ENCODE results near the gene CLCN7. TPM values are rescaled to one million over a fixed set of nuclear protein-coding genes. Genes with fewer than 3 reads are reported as not detected.

Gene CLCN7
- total RNA-seq, 6 donors from 2014 or later, result 78.0 to 463 (median 147) TPM

- WGBS, 2 donors, result 93 to 97% methylated on average over 8 to 25 of the region's 30 CpGs
- no peaks in the 10 kb centered on the region for H3K9me3 ChIP-seq
- H3K27ac ChIP-seq, result no peak overlapping the region
- no peaks in the 10 kb centered on the region for H3K27me3 ChIP-seq
- no peaks in the 10 kb centered on the region for H3K4me1 ChIP-seq
- ATAC-seq (ENCODE audit: low FRiP score in 2 of 2), result no peak
- H3K4me3 ChIP-seq, result no peak overlapping the region
- peak in 1 of 2 donors; percentile 73 for DNase-seq
- no peak for TF ChIP-seq POLR2A (IDR thresholded peaks at IDR 0.05)
- TF ChIP-seq POLR2AphosphoS5 (IDR thresholded peaks at IDR 0.05), result no peak
- no peak for TF ChIP-seq EP300 (IDR thresholded peaks at IDR 0.05)
- no peak for TF ChIP-seq CTCF (IDR thresholded peaks at IDR 0.05)
- H3K36me3 ChIP-seq, result peaks cover 13 to 84% (median 70%) of the 10 kb centered on the region in 4 donors
These were observed 26.2 kb downstream of the CLCN7 start for GRCh38 chr16:1448536-1449116.

- H3K4me3 ChIP-seq, result no peak overlapping the region
- H3K27ac ChIP-seq, result no peak overlapping the region
- H3K36me3 ChIP-seq, result peaks cover 9 to 77% (median 64%) of the 10 kb centered on the region in 4 donors
- WGBS, 2 donors, result 93 to 100% methylated on average over 3 to 11 of the region's 11 CpGs
- no peaks in the 10 kb centered on the region for H3K27me3 ChIP-seq
- no peak for ATAC-seq (ENCODE audit: low FRiP score in 2 of 2)
- no peak for TF ChIP-seq POLR2AphosphoS5 (IDR thresholded peaks at IDR 0.05)
- no peak for TF ChIP-seq POLR2A (IDR thresholded peaks at IDR 0.05)
- TF ChIP-seq EP300 (IDR thresholded peaks at IDR 0.05), result no peak
- no peak for TF ChIP-seq CTCF (IDR thresholded peaks at IDR 0.05)
- no peaks in the 10 kb centered on the region for H3K4me1 ChIP-seq
- H3K9me3 ChIP-seq, result no peaks in the 10 kb centered on the region
- DNase-seq, result peak in 1 of 2 donors; percentile 64
These were observed 26.9 kb downstream of the CLCN7 start for GRCh38 chr16:1447965-1448364.

GRCh38 chr16:1446296-1447080, 28.3 kb downstream of the CLCN7 start:
- DNase-seq (peak in 1 of 2 donors; percentile 83), ATAC-seq (ENCODE audit: low FRiP score in 2 of 2) (no peak)
- Histone ChIP-seq H3K27ac (no peak overlapping the region), H3K27me3 (no peaks in the 10 kb centered on the region), H3K36me3 (peaks cover 6 to 62% (median 51%) of the 10 kb centered on the region in 4 donors), H3K4me1 (no peaks in the 10 kb centered on the region), H3K9me3 (no peaks in the 10 kb centered on the region), H3K4me3 (no peak overlapping the region)
- WGBS, 2 donors, result 93 to 96% methylated on average over 14 to 19 of the region's 41 CpGs
- TF ChIP-seq POLR2A (IDR thresholded peaks at IDR 0.05) (no peak), CTCF (IDR thresholded peaks at IDR 0.05) (no peak), POLR2AphosphoS5 (IDR thresholded peaks at IDR 0.05) (no peak), EP300 (IDR thresholded peaks at IDR 0.05) (no peak)

- Histone ChIP-seq H3K36me3 (peaks cover 4 to 54% (median 45%) of the 10 kb centered on the region in 4 donors), H3K27me3 (no peaks in the 10 kb centered on the region), H3K9me3 (no peaks in the 10 kb centered on the region), H3K27ac (no peak overlapping the region), H3K4me3 (no peak overlapping the region), H3K4me1 (no peaks in the 10 kb centered on the region)
- DNase-seq (peak in 1 of 2 donors; percentile 78), ATAC-seq (ENCODE audit: low FRiP score in 2 of 2) (no peak)
- TF ChIP-seq EP300 (IDR thresholded peaks at IDR 0.05) (no peak), POLR2A (IDR thresholded peaks at IDR 0.05) (no peak)
- 97 to 100% methylated on average over 6 to 9 of the region's 25 CpGs for WGBS, 2 donors
These were observed 29.2 kb downstream of the CLCN7 start for GRCh38 chr16:1445518-1446203.

All from upper lobe of left lung (tissue), 6 donors.